ENCODE data around the gene TMEM158.

TMEM158 gene

DNA sequence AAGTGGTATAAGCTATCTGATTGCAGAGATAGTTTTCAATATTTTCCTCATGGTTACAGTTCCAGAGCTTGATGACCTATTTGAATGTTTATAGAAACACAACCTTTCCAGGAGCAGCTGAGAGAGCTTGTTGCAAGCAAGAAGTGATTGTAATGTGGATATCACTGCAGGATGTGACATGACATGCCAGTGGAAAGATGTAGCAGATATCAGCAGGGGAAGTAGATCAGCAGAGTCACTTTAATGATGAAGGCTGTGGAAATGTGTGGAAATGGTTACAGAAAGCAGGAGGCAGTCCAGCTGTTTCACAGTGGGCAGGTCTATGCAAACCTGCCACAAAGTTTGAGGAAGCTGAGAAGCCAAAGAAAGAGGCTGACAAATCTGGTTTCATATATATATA, 21.0 kb downstream of the TMEM158 start:
- in situ Hi-C loops (cut with MboI; ENCODE audit: low sequenced_read_pairs), result no loop called here

DNA sequence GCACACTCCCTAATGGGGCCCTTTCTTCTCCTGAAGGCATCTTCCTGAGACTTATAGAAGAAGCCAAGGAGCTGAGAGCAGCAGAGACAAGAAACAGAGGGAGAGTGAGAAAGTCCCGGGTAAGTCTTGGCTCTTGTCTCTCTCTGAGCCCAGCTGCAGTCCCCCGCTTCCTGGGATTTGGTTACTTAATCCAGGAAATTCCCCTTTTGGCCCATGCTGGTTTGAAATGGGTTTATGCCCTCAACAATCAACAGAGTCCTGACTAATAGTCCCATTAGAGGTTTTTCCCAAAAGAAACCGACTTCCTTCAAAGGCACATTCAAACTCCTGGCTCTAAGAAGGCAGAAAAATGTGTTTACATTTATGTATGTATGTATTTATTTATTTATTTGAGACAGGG, 22.0 kb downstream of the TMEM158 start:
- in situ Hi-C loops (cut with MboI; ENCODE audit: low sequenced_read_pairs), result no loop called here

DNA sequence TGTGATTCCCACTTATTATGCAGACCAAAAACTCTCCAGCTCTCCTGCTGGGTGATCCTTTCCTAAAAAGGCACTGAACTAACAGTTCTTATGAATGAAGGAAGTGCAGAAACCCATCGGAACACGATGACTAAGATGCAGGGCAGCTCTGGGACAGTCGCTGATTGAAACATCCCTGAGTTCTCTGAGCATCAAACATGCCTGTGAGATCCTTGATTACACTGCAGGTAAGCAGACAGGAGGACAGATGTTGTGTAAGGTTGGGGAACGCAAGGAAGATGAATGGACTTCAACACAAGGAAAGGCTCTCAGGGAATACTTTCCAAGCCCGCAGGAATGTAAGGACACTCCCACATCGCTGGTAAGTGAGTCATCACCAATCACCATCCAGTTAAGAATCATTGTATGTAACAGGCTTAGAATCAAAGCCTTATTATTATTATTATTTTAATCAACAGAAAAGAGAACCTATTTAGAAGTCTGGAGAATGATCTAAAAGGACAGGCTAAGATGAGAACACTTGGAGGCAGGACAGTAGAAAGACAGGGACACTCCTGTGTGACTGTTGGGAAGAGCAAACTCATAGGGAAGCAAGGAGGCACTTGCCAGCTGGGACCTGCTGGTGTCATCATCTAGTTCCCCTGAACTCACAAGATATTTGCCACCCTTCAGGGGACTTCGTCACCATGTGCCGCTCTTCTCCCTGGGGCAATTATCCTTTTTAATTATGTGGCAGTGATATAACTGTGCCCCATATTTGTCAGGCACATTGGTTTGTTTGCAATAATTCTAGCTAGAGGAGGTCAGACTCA, 26.0 kb downstream of the TMEM158 start:
- in situ Hi-C loops (cut with MboI; ENCODE audit: low sequenced_read_pairs), result no loop called here

DNA sequence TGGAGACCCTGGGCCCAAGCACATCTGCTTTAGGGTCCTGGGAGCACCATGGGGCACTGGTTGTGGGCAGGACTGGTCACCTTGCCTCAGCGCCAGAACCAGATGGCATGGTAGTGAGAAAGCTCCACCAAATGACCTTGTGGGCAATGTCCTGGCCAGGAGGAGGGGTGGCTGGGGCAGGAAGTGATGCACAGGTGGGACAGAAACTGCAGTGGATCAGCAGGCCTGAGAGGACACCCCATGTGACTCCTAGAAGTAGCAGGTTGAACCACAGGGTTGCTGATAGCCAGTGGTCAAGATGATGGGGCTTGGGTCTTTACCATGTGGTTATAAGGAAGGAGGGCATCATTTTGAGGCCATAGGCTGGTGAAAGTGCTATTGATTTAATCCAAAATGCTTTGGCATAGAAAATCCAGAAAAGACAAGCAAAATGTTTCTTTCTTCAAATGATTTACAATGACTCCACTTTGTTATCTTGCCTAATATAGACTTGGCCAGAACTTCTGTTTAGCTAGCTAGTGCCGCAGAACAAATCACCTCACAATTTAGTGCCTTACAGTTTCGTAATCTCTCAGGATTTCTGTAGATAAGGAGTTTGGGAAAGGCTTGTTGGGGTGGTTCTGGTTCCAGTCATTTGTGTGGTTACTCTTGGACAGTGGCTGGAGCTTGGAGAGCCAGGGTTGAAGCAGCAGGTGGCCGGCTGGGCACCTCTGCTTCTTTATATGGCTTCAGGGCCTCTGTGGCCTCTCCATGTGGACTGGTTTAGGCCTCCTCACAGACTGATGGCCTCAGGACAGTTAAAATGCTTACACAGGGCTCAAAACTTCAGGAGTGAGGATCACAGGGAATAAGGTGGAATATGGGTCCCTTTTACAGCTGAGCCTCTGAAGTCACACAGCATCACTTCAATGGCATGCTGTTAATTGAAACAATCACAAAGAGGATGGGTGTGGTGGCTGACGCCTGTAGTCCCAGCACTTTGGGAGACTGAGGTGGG, 27.5 kb downstream of the TMEM158 start:
- in situ Hi-C loops (cut with MboI; ENCODE audit: low sequenced_read_pairs), result no loop called here

DNA sequence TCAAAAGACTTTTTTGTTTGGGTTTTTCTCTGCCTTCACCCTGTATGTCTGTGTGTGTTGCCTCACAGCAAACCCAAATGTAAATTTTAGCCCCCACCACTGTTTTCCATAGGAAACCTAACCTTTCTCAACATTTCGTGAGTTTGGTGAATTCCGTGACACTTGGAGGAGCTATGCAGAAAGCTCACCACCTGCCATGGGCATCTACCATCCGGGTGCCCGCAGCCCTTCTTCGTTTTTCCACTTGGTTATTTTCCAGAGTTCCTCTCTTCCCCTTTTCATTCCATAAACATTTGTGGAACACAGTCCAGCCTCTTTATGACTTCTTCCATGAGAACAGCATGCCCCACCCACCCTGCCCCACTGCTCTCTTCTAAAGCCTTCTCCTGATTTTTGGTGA, 31.3 kb downstream of the TMEM158 start:
- in situ Hi-C loops (cut with MboI; ENCODE audit: low sequenced_read_pairs), result no loop called here

DNA sequence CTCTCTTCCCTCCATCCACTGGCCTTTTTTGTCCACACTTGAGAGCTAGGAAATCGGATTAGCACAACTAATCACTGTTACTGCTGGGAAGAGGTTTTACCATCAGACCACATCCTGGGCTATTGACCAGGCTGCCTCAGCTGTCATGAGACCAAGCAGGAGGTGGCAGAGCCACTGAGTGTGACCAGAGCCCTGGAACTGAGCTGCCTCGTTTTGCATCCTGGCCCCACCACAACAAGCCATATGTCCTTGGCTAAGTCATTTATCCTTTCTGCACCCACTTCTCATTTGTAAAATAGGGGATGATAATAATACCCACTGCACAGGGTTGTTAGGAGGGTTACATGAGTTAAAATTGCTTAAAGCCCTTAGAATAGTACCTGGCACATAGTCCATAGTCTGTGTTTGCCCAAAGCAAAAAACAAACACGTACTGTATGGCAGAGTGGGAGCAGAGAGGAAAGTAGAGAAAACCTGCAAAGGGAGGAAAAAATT, 34.1 kb downstream of the TMEM158 start:
- in situ Hi-C loops (cut with MboI; ENCODE audit: low sequenced_read_pairs), result no loop called here

GRCh38 chr3:45191424-45191823, 34.7 kb downstream of the TMEM158 start:
- in situ Hi-C loops (cut with MboI; ENCODE audit: low sequenced_read_pairs), result no loop called here

DNA sequence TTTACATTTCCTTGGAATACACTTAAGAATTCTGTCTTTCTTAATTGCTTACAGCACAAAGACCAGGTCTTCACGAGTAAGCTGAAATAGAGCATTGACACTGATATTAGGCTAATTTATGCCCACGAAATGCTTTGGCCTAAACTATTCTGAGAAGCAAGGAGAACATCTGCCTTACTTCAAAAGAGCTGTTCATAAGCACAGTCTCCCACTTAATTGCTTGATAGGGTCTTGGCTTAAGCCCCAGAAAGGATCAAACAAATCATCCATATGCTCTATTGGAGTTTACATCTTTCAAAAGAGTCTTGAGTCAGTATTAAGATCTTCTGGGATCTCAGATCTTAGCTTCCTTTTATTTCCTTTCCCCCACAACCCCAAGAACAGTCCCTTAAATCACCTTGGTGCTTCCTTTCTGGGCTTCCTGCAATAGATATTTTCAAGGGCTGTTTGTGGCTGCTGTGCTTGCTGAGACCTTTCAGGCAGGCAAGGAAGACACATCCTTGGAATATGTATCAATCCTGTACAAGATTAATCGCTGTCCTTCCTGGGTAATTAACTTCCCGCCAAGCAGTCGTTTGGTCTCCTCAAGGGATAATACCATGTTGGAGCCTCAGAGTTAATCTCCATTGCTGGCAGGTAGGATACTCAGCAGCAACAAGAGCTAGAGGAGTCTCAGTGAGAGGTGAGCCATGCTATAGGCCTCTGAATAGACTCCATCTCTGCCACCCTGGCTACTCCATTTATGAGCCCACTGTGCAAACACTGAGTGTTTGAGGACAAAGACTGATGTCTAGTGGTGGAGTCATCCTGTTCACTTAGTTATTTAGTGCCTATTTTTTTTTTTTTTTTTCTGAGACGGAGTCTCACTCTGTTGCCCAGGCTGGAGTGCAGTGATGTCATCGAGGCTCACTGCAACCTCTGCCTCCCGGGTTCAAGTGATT, 37.1 kb downstream of the TMEM158 start:
- in situ Hi-C loops (cut with MboI; ENCODE audit: low sequenced_read_pairs), result no loop called here

- in situ Hi-C loops (cut with MboI; ENCODE audit: low sequenced_read_pairs), result no loop called here
Observed at GRCh38 chr3:45187694-45188141, 38.4 kb downstream of the TMEM158 start.

- in situ Hi-C loops (cut with MboI; ENCODE audit: low sequenced_read_pairs), result no loop called here
Observed at GRCh38 chr3:45186871-45187270, 39.2 kb downstream of the TMEM158 start.

- in situ Hi-C loops (cut with MboI; ENCODE audit: low sequenced_read_pairs), result no loop called here
Observed at GRCh38 chr3:45185461-45185860, 40.6 kb downstream of the TMEM158 start.

DNA sequence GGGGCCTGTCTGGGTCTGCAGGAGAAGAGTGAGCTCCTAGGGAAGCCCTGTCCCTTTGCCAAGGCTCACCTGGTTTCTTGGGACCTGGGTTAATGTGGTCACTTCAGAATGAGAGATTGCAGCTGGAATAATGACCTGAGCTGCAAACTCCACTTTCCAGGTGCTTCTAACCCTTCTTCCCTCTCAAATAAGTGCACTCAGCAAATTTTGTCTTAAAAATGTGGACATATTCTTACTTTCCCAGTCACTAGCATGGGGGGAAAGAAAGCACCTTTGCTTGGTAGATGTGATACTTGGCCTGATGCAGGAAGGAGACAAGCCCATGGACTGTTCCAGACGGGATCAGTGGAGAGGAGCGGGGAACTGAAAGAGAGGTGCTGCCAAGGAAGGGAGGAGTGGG, 41.0 kb downstream of the TMEM158 start:
- in situ Hi-C loops (cut with MboI; ENCODE audit: low sequenced_read_pairs), result no loop called here

DNA sequence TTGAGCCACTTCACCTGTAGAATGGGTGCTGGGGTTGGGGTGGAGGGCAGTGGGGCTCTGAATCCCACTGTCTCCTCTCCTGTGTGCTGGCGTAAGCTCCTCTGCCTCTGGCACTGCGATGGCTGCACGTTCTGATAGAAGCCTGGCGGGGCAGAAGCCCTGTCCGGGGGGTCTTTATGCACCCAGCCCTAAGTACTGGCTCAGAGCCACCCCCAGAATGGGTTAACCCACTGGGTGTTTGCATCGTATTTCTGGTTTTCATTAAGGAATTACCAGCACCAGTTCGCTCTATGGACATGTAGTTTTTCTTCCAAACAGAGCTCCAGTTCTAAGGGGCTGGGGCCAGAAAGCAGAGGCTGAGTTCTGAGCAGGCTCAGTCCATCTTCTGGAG, 42.2 kb downstream of the TMEM158 start:
- in situ Hi-C loops (cut with MboI; ENCODE audit: low sequenced_read_pairs), result no loop called here

- in situ Hi-C loops (cut with MboI; ENCODE audit: low sequenced_read_pairs), result no loop called here
Observed at GRCh38 chr3:45182915-45183871, 42.9 kb downstream of the TMEM158 start.

- in situ Hi-C loops (cut with MboI; ENCODE audit: low sequenced_read_pairs), result no loop called here
Observed at GRCh38 chr3:45181496-45181895, 44.6 kb downstream of the TMEM158 start.

DNA sequence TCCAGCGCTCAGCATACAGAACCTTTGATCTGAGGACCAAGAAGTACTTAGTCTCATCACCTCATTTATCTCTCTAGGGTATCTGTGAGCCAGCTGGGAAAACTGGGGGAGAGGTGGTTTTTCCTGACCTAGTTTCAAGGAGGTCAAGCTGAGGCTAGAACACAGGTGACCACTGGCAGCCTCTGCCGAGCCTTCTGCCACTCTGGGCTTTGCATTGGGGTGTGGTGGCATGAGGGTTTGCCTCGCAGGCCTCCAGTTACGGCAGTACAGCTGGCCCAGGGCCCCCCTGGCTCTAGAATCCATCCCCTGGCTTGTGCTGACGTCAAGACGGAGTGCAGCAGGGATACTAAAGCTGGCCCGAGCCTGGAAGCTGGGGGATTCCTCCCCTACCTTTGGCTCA, 45.2 kb downstream of the TMEM158 start:
- in situ Hi-C loops (cut with MboI; ENCODE audit: low sequenced_read_pairs), result no loop called here

GRCh38 chr3:45180051-45180450, 46.0 kb downstream of the TMEM158 start:
- in situ Hi-C loops (cut with MboI; ENCODE audit: low sequenced_read_pairs), result no loop called here

- in situ Hi-C loops (cut with MboI; ENCODE audit: low sequenced_read_pairs), result no loop called here
Observed at GRCh38 chr3:45179163-45179562, 46.9 kb downstream of the TMEM158 start.

Data from hTERT RPE-1 (cell line).